Endothelial cell of umbilical vein (primary cell): ENCODE data around the gene OR13C3. TPM values are rescaled to one million over a fixed set of nuclear protein-coding genes. Genes with fewer than 3 reads are reported as not detected.

Experiments used
- BruUV-seq: library from RNA; stranded (reverse); fragments of 400-500 nt; replicated peaks from 2 replicates; lab custom pipeline; 2021; lab: Mats Ljungman, UMichigan
- CTCF ChIA-PET: fragments of 300-600, 350-600 bp; sonication (Branson Sonifier 250); formaldehyde crosslinking; loops from one replicate; lab custom pipeline; 2021; ENCODE audit warnings: antibody characterized with exemption, inconsistent platforms; lab: Charles Lee
- POLR2A ChIA-PET: fragments of 300-600, 350-600 bp; sonication (Branson Sonifier 250); formaldehyde crosslinking; loops from one replicate; lab custom pipeline; 2021; ENCODE audit warnings: antibody characterized with exemption, inconsistent platforms; lab: Charles Lee
- DNase-seq: peaks from one replicate; pipeline ENCODE4 v3.0.0-alpha.2; 2011; ENCODE audit warnings: low read depth, low spot score
- FAIRE-seq: peaks from 2 replicates; lab custom pipeline; 2011; peaks lifted over from hg19 to GRCh38; lab: Jason Lieb, UNC
- H2AFZ ChIP-seq: 2 replicates; pipeline ENCODE4 v1.6.0; 2012; ENCODE audit warnings: low read depth, low read length, control low read depth, inconsistent platforms
- H3K27ac ChIP-seq: 2 replicates; pipeline ENCODE4 v1.5.1; 2011; ENCODE audit warnings: low read depth, mild to moderate bottlenecking, control low read depth, low read length, moderate library complexity; ENCODE audit not compliant: insufficient read depth
- H3K27me3 ChIP-seq, 2 experiments: 2 replicates each; pipeline versions ENCODE4 v1.6.0 to v1.6.1; 2011; ENCODE audit warnings: low read length in 2 of 2, mixed read lengths in 1 of 2; ENCODE audit not compliant: control insufficient read depth in 2 of 2, insufficient read depth in 2 of 2
- H3K36me3 ChIP-seq, 2 experiments: 2 replicates in 1 of 2; 3 replicates in 1 of 2; pipeline ENCODE4 v1.5.1; 2011; ENCODE audit warnings: low read length in 2 of 2, mild to moderate bottlenecking in 1 of 2, moderate library complexity in 1 of 2; ENCODE audit not compliant: control insufficient read depth in 2 of 2, insufficient read depth in 2 of 2; ENCODE audit errors: extremely low read depth in 1 of 2
- H3K4me1 ChIP-seq: 3 replicates; pipeline ENCODE4 v1.5.1; 2011; ENCODE audit warnings: mild to moderate bottlenecking, low read length; ENCODE audit not compliant: control insufficient read depth, insufficient read depth; ENCODE audit errors: extremely low read depth
- H3K4me2 ChIP-seq: 2 replicates; pipeline ENCODE4 v1.6.1; 2011; ENCODE audit warnings: low read length, control low read depth, mixed read lengths; ENCODE audit not compliant: insufficient read depth
- H3K4me3 ChIP-seq, 3 experiments: fragments of 200-600 bp in 1 of 3; sonication (generic), shearing (Covaris generic) in 1 of 3; replicated peaks in 1 of 3; 2 replicates each; pipeline ENCODE4 v1.5.1; 2011 to 2016; ENCODE audit warnings: control low read depth in 3 of 3, low read length in 3 of 3, mild to moderate bottlenecking in 2 of 3, inconsistent platforms in 1 of 3, low read depth in 1 of 3, moderate library complexity in 1 of 3; ENCODE audit not compliant: insufficient read depth in 1 of 3
- H3K79me2 ChIP-seq: 2 replicates; pipeline ENCODE4 v1.6.0; 2012; ENCODE audit warnings: low read length, inconsistent platforms; ENCODE audit not compliant: control insufficient read depth, insufficient read depth
- H3K9ac ChIP-seq: replicated peaks from 2 replicates; pipeline ENCODE3; 2011; ENCODE audit warnings: low read length, control low read depth; ENCODE audit not compliant: insufficient read depth; ENCODE audit errors: extremely low read depth
- H3K9me1 ChIP-seq: replicated peaks from 3 replicates; pipeline ENCODE4 v1.6.0; 2011; ENCODE audit warnings: mild to moderate bottlenecking, low read length; ENCODE audit not compliant: control insufficient read depth, insufficient read depth; ENCODE audit errors: extremely low read depth
- H3K9me3 ChIP-seq: replicated peaks from 2 replicates; pipeline ENCODE4 v1.5.1; 2012; ENCODE audit warnings: low read length, inconsistent platforms; ENCODE audit not compliant: control insufficient read depth, insufficient read depth
- H4K20me1 ChIP-seq: replicated peaks from 2 replicates; pipeline ENCODE3; 2011; ENCODE audit warnings: mild to moderate bottlenecking, low read length; ENCODE audit not compliant: control insufficient read depth, insufficient read depth; ENCODE audit errors: extremely low read depth
- EZH2 ChIP-seq: IDR thresholded peaks from 2 replicates; pipeline ENCODE4 v1.6.1; 2012; ENCODE audit warnings: borderline replicate concordance, low read depth, mild to moderate bottlenecking, moderate library complexity, low read length, inconsistent platforms; ENCODE audit not compliant: severe bottlenecking
- FOS ChIP-seq: IDR thresholded peaks from 2 replicates; pipeline ENCODE4 v1.6.1; 2011; ENCODE audit warnings: mild to moderate bottlenecking, low read length, moderate library complexity, borderline replicate concordance; ENCODE audit not compliant: insufficient read depth
- GATA2 ChIP-seq: IDR thresholded peaks from 2 replicates; pipeline ENCODE4 v1.7.0; 2011; ENCODE audit warnings: low read depth, mild to moderate bottlenecking, moderate library complexity, mixed read lengths, low read length; ENCODE audit not compliant: insufficient read length, insufficient read depth
- JUN ChIP-seq: IDR thresholded peaks from 2 replicates; pipeline ENCODE4 v1.6.1; 2011; ENCODE audit warnings: borderline replicate concordance, low read depth; ENCODE audit not compliant: insufficient read length, insufficient read depth
- MYC ChIP-seq: IDR thresholded peaks from one replicate; pipeline ENCODE4 v1.6.1; 2011; ENCODE audit warnings: mild to moderate bottlenecking, low read depth, low read length
- POLR2A ChIP-seq: IDR thresholded peaks from 2 replicates; pipeline ENCODE4 v1.6.1; 2012; ENCODE audit warnings: low read depth, mild to moderate bottlenecking, control low read depth, low read length
- POLR2AphosphoS5 ChIP-seq: IDR thresholded peaks from 2 replicates; pipeline ENCODE4 v1.6.1; 2012; ENCODE audit warnings: low read depth, mild to moderate bottlenecking, control low read depth, low read length, moderate library complexity; ENCODE audit not compliant: insufficient read depth
- dilution Hi-C: fragments of 300-500 bp; cut with MboI; formaldehyde crosslinking; loops from one replicate; pipeline ENCODE4 v1.15.0; 2019; ENCODE audit warnings: low sequenced_read_pairs; ENCODE audit not compliant: extremely low pct_ligation_motif_present
- intact Hi-C: fragments of 100-400 bp; cut with micrococcal nuclease; formaldehyde crosslinking; loops from one replicate; pipeline ENCODE4 v1.10.0; 2022
- polyA plus RNA-seq, 4 experiments: library from polyadenylated mRNA; depleted of rRNA in 3 of 4; stranded (reverse) in 3 of 4; unstranded in 1 of 4; fragments of >200 nt; gene quantifications; 2 replicates each; pipeline versions ENCODE4 v1.2.1 to v1.2.3, GENCODE V29; 2011 to 2012; ENCODE audit warnings: missing spikeins in 1 of 4
- total RNA-seq: library from RNA; stranded (reverse); gene quantifications from 2 replicates; pipeline ENCODE4 v1.2.3, GENCODE V29; 2021
- TF ChIP-seq, protein P1 (sequence below), 2 donors: IDR thresholded peaks; 1 replicate in 1 of 2; 2 replicates in 1 of 2; pipeline ENCODE4 v1.5.1; 2011; ENCODE audit warnings: low read length in 2 of 2, mild to moderate bottlenecking in 2 of 2, moderate library complexity in 2 of 2, control low read depth in 1 of 2, inconsistent platforms in 1 of 2, low read depth in 1 of 2; ENCODE audit not compliant: insufficient read depth in 1 of 2; ENCODE audit errors: extremely low read depth in 1 of 2
- TF ChIP-seq, protein P2 (sequence below): IDR thresholded peaks from 2 replicates; pipeline ENCODE4 v1.6.1; 2011; ENCODE audit not compliant: insufficient read depth, insufficient read length

The OR13C3 gene
- total and polyA plus RNA-seq, 2 donors (not counting 3 experiments of a cell fraction or from before 2014, with no cell fraction given) = not detected

GRCh38 chr9:104539275-104539674 is 2.6 kb upstream of the OR13C3 start:
- Histone ChIP-seq H3K79me2 (no peaks in the 10 kb centered on the region), H3K36me3 (no peaks in the 10 kb centered on the region)

GRCh38 chr9:104527109-104527508 is 9.5 kb downstream of the OR13C3 start, which contains the start of gene OR13C4:
TSS of gene OR13C4 (minus strand) at chr9:104527209. CDS start at chr9:104527209, 0 bp downstream.
- BruUV-seq = no TSS peak
- no peak within 1 kb of the TSS for H3K27ac ChIP-seq
- dilution Hi-C loops (no loop called here), intact Hi-C loops (no loop called here)
- ChIA-PET CTCF (no interaction called here), POLR2A (no interaction called here)
- H3K4me2 ChIP-seq = no peak within 1 kb of the TSS
- TF ChIP-seq POLR2A (no peak), GATA2 (no peak), FOS (no peak), MYC (no peak), POLR2AphosphoS5 (no peak), EZH2 (no peak), JUN (no peak)
- TF ChIP-seq, protein P1, sequence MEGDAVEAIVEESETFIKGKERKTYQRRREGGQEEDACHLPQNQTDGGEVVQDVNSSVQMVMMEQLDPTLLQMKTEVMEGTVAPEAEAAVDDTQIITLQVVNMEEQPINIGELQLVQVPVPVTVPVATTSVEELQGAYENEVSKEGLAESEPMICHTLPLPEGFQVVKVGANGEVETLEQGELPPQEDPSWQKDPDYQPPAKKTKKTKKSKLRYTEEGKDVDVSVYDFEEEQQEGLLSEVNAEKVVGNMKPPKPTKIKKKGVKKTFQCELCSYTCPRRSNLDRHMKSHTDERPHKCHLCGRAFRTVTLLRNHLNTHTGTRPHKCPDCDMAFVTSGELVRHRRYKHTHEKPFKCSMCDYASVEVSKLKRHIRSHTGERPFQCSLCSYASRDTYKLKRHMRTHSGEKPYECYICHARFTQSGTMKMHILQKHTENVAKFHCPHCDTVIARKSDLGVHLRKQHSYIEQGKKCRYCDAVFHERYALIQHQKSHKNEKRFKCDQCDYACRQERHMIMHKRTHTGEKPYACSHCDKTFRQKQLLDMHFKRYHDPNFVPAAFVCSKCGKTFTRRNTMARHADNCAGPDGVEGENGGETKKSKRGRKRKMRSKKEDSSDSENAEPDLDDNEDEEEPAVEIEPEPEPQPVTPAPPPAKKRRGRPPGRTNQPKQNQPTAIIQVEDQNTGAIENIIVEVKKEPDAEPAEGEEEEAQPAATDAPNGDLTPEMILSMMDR (IDR thresholded peaks at IDR 0.05; ENCODE audit: extremely low read depth in 1 of 2, insufficient read depth in 1 of 2, low read depth in 1 of 2, low read length in 2 of 2) = no peak
- TF ChIP-seq, protein P2, sequence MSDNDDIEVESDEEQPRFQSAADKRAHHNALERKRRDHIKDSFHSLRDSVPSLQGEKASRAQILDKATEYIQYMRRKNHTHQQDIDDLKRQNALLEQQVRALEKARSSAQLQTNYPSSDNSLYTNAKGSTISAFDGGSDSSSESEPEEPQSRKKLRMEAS = no peak
- no peaks in the 10 kb centered on the region for H3K27me3 ChIP-seq
- H3K9ac ChIP-seq = no peak within 1 kb of the TSS
- no peaks in the 10 kb centered on the region for H3K9me1 ChIP-seq
- H3K79me2 ChIP-seq = no peaks in the 10 kb centered on the region
- no peaks in the 10 kb centered on the region for H4K20me1 ChIP-seq
- no peaks in the 10 kb centered on the region for H3K4me1 ChIP-seq
- no peak within 1 kb of the TSS for H3K4me3 ChIP-seq
- FAIRE-seq (no peak), DNase-seq (no peak)
- no peaks in the 10 kb centered on the region for H3K36me3 ChIP-seq
- H2AFZ ChIP-seq = no peak within 1 kb of the TSS
- H3K9me3 ChIP-seq = no peaks in the 10 kb centered on the region

More at GRCh38 chr9:104539275-104539674, 2.6 kb upstream of the OR13C3 start:
- no peaks in the 10 kb centered on the region for H3K9me3 ChIP-seq
- intact Hi-C loops (no loop called here), dilution Hi-C loops (no loop called here)
- BruUV-seq = no TSS peak
- DNase-seq (no peak), FAIRE-seq (no peak)
- H3K9ac ChIP-seq = no peak overlapping the region
- H3K9me1 ChIP-seq = no peaks in the 10 kb centered on the region
- CTCF ChIA-PET = no interaction called here
- POLR2A ChIA-PET = no interaction called here
- H3K4me3 ChIP-seq = no peak overlapping the region
- H3K4me2 ChIP-seq = no peak overlapping the region
- H3K27ac ChIP-seq = no peak overlapping the region
- H3K27me3 ChIP-seq = no peaks in the 10 kb centered on the region
- TF ChIP-seq FOS = no peak
- TF ChIP-seq, protein P1 (IDR thresholded peaks at IDR 0.05; ENCODE audit: extremely low read depth in 1 of 2, insufficient read depth in 1 of 2, low read depth in 1 of 2, low read length in 2 of 2) = no peak
- TF ChIP-seq JUN = no peak
- no peak for TF ChIP-seq EZH2
- TF ChIP-seq POLR2A = no peak
- H4K20me1 ChIP-seq = no peaks in the 10 kb centered on the region
- no peaks in the 10 kb centered on the region for H3K4me1 ChIP-seq
- H2AFZ ChIP-seq = no peak overlapping the region
